Chondrocyte (in vitro differentiated cells): Measurements from ENCODE around the gene NCBP3. TPM values are rescaled to one million over a fixed set of nuclear protein-coding genes. Genes with fewer than 3 reads are reported as not detected.

Experiments used
- DNase-seq: peaks from one replicate; pipeline ENCODE4 v3.0.0; 2021; ENCODE audit warnings: mixed read lengths, low spot score
- H3K27ac Mint-ChIP-seq: one replicate; pipeline ENCODE4 v1.8.0; 2021; ENCODE audit warnings: mild to moderate bottlenecking, moderate library complexity, mixed read lengths; ENCODE audit not compliant: unreplicated experiment
- H3K27me3 Mint-ChIP-seq: 2 replicates; pipeline ENCODE4 v1.8.0; 2021; ENCODE audit warnings: low read depth, mixed read lengths
- H3K36me3 Mint-ChIP-seq: 2 replicates; pipeline ENCODE4 v1.8.0; 2021; ENCODE audit warnings: low read depth, mixed read lengths
- H3K4me1 Mint-ChIP-seq: 2 replicates; pipeline ENCODE4 v1.8.0; 2021; ENCODE audit warnings: low read depth, mild to moderate bottlenecking, mixed read lengths
- H3K4me3 Mint-ChIP-seq: one replicate; pipeline ENCODE4 v1.8.0; 2021; ENCODE audit warnings: mild to moderate bottlenecking, moderate library complexity, mixed read lengths; ENCODE audit not compliant: unreplicated experiment
- H3K9me3 Mint-ChIP-seq: 2 replicates; pipeline ENCODE4 v1.8.0; 2021; ENCODE audit warnings: low read depth, mixed read lengths
- total RNA-seq: library from RNA; stranded (reverse); gene quantifications from 3 replicates; pipeline ENCODE4 v1.2.1, GENCODE V29; 2021
- TF ChIP-seq, protein P1 (sequence below): fragments of 200-600 bp; sonication (generic); IDR thresholded peaks from 2 replicates; pipeline ENCODE4 v1.5.0; 2021; ENCODE audit warnings: antibody characterized with exemption, mild to moderate bottlenecking, moderate library complexity

NCBP3 gene
- total RNA-seq, 1 donor from 2014 or later: 33.7 TPM

DNA sequence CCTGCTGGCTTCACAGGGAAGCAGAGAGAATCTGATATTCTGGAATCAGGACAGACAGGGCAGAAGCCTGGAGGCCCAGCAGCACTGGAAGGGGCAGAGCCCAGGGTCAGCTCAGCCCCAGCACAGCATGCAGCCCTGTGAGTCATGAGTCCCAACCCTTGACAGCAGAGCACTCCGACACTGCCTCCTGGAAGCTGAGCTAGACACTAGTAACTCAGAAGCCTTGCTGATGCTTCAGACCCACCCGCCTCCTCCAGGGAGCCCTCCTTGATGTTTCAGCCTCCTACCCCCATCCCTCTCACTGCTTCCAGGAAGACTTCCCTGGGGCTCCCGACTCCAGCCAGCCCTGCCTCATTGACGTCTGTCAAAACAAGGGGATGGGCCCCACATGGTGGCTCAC is 39.9 kb upstream of the NCBP3 start:
- Mint-ChIP-seq H3K4me1 (peaks cover 52% of the 10 kb centered on the region), H3K4me3 (no peak overlapping the region), H3K9me3 (no peaks in the 10 kb centered on the region), H3K27ac (peak overlapping the region; percentile 70), H3K36me3 (no peaks in the 10 kb centered on the region), H3K27me3 (no peaks in the 10 kb centered on the region)
- DNase-seq: no peak
- TF ChIP-seq, protein P1, sequence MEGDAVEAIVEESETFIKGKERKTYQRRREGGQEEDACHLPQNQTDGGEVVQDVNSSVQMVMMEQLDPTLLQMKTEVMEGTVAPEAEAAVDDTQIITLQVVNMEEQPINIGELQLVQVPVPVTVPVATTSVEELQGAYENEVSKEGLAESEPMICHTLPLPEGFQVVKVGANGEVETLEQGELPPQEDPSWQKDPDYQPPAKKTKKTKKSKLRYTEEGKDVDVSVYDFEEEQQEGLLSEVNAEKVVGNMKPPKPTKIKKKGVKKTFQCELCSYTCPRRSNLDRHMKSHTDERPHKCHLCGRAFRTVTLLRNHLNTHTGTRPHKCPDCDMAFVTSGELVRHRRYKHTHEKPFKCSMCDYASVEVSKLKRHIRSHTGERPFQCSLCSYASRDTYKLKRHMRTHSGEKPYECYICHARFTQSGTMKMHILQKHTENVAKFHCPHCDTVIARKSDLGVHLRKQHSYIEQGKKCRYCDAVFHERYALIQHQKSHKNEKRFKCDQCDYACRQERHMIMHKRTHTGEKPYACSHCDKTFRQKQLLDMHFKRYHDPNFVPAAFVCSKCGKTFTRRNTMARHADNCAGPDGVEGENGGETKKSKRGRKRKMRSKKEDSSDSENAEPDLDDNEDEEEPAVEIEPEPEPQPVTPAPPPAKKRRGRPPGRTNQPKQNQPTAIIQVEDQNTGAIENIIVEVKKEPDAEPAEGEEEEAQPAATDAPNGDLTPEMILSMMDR: no peak

DNA sequence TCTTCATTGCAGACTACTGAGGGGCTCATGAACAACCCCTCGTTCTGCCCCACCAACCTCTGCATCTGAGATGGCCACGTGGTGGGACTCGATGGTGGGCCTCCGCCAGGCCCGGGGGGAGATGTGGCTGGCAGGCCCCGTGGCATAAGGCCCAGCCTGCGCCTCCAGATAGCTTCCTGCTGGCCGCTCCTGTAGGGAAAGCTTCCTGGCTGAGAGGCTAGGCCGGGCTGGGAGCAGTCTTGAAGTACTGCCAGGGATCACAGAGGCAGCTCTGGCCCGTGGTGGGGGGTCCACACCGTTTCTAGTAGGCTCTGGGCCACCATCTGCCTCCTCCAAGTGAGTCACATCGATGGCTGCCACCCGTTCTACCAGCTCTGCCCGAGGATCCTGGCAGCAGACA is 39.2 kb upstream of the NCBP3 start:
- Mint-ChIP-seq H3K4me1 (peaks cover 45% of the 10 kb centered on the region), H3K27ac (peak overlapping the region; percentile 57), H3K27me3 (no peaks in the 10 kb centered on the region), H3K4me3 (no peak overlapping the region), H3K9me3 (no peaks in the 10 kb centered on the region), H3K36me3 (no peaks in the 10 kb centered on the region)
- TF ChIP-seq, protein P1: no peak
- DNase-seq: no peak

DNA sequence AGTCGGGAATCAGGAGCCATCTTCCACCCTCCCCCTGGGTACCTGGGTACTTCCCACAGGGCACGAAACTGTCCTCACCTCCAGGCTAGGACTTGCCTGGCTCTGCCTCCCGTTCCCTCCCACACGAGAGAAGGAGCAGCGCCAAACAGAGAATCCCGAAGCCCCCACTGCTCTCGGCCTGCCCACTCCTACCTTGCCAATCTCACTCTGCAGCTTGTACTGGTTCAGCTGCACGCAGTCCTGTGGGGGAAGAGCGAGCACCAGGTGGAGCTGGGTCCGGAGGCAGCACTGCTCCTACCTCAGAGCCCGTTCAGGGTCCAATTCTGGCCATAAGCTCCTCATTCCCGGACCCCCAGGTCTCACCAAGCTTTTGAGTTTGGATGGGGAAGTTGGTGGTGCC is 38.1 kb upstream of the NCBP3 start:
- no peaks in the 10 kb centered on the region for H3K36me3 Mint-ChIP-seq
- no peaks in the 10 kb centered on the region for H3K9me3 Mint-ChIP-seq
- no peak overlapping the region for H3K27ac Mint-ChIP-seq
- H3K4me3 Mint-ChIP-seq: no peak overlapping the region
- H3K4me1 Mint-ChIP-seq: peaks cover 43% of the 10 kb centered on the region
- no peaks in the 10 kb centered on the region for H3K27me3 Mint-ChIP-seq
- TF ChIP-seq, protein P1: no peak
- DNase-seq: no peak

DNA sequence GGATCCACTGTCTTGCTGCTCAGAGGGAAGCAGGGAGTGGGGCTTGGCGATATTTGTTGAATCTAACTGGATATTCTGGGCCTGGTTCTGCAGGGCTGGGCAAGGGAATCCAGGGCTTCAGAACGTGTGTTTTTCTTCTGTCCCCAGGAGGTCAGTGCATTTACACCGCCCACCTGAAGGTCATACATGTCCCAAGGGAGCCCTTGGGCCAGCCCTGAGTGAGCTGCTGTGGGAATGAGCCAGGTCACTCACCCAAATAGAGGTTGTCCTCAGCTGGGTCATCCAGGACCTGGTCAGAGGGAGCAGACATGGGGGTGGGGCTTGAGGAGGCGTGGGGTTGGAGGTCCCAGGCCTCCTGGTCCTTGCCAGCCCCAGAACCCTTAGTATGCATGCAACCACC is 36.2 kb upstream of the NCBP3 start:
- Mint-ChIP-seq H3K4me3 (no peak overlapping the region), H3K36me3 (no peaks in the 10 kb centered on the region), H3K27me3 (no peaks in the 10 kb centered on the region), H3K9me3 (no peaks in the 10 kb centered on the region), H3K27ac (no peak overlapping the region), H3K4me1 (peaks cover 35% of the 10 kb centered on the region)
- no peak for DNase-seq
- TF ChIP-seq, protein P1: no peak

DNA sequence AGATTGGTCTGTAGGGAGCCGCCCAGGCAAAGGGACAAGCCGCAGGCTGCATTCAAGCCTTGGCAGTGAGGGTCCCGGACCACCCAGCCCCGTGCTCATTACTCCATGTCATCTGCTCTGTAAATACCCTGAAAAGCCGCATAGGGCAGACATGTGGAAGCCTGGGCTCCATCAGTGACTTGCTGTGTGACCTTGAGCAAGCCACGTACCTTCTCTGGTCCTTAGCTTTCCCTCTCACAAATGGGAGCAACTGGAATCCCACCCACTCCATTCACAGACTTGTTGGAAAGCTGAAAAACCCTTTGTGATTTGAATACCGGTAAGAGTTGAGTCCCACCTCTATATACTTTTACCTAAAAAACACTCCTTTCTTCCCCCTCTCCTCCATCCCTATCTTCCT is 34.9 kb upstream of the NCBP3 start:
- Mint-ChIP-seq H3K27me3 (no peaks in the 10 kb centered on the region), H3K4me3 (no peak overlapping the region), H3K4me1 (peaks cover 25% of the 10 kb centered on the region), H3K27ac (no peak overlapping the region), H3K9me3 (no peaks in the 10 kb centered on the region), H3K36me3 (no peaks in the 10 kb centered on the region)
- TF ChIP-seq, protein P1: no peak
- no peak for DNase-seq
